ENCODE measurements around the gene SLC35A5. TPM values are rescaled to one million over a fixed set of nuclear protein-coding genes. Genes with fewer than 3 reads are reported as not detected.
"Not testable (repeated sequence)": the region's sequence is repeated elsewhere in the genome, so short reads cannot be mapped to it uniquely, and the experiment has no call there.

The SLC35A5 gene, protein sequence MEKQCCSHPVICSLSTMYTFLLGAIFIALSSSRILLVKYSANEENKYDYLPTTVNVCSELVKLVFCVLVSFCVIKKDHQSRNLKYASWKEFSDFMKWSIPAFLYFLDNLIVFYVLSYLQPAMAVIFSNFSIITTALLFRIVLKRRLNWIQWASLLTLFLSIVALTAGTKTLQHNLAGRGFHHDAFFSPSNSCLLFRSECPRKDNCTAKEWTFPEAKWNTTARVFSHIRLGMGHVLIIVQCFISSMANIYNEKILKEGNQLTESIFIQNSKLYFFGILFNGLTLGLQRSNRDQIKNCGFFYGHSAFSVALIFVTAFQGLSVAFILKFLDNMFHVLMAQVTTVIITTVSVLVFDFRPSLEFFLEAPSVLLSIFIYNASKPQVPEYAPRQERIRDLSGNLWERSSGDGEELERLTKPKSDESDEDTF
- total RNA-seq = 10 to 100 TPM; 10.4 to 24.6 (median 20.8) TPM
- polyA plus RNA-seq = 10 to 100 TPM; 16.3 to 17.3 TPM
- total RNA-seq = 14.1 reads per million, percentile 43 among the genes with 10 or more reads in this experiment

DNA sequence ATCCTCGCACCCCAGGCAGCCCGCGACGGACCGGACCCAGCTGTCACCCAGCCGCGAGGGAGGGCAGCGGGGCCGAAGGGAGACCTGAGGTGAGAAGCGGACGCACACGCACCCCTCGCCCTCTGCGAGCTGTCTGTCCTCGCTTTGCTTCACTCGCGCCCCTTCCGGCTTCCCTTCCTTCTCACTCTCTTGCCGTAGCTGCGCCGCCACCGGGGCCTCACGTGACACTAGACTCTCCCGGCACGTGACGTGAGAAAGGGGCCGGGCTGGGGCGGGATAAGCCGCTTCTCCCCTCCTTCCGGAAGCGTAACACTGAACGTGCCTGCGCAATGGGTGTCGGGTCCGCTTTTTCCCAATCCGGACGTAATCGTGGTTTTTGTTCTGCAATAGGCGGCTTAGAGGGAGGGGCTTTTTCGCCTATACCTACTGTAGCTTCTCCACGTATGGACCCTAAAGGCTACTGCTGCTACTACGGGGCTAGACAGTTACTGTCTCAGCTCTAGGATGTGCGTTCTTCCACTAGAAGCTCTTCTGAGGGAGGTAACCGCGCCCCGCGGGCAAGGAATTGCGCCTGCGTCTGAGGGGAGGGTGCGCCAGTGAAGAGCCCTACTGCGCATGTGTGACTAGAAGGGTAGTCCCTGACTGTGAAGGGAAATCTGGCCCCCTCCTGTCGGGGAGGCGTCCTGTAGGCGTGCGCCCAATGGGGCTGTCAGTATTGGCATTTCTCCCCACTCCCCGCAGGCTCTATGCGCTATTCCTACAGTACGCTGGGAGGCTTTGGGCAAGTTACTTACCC is at the start of gene SLC35A5, which contains the start of gene ATG3:
Gene SLC35A5, plus strand, starts transcription at position 312 of the 796 bp plus-strand sequence. CDS start 1,359 bp downstream, outside the sequence.
Gene ATG3, minus strand, starts transcription at position 229 of the 796 bp plus-strand sequence. CDS start 434 bp downstream, outside the sequence.
- Histone ChIP-seq H3K9me3 (ENCODE audit: control insufficient read depth in 2 of 3, low read length in 3 of 3) (no peaks in the 10 kb centered on the region), H3K4me3 (ENCODE audit: low read length) (peak within 1 kb of the TSS; percentile 86), H3K36me3 (ENCODE audit: control insufficient read depth in 2 of 3, insufficient read depth in 3 of 3, low read length in 3 of 3) (peaks cover 0 to 8% (median 0%) of the 10 kb centered on the region in 3 experiments), H3K27ac (ENCODE audit: low read depth, low read length) (peak within 1 kb of the TSS; percentile 91), H3K27me3 (ENCODE audit: control insufficient read depth in 2 of 2, insufficient read depth in 2 of 2, low read length in 2 of 2) (no peaks in the 10 kb centered on the region), H3K4me1 (ENCODE audit: control insufficient read depth in 2 of 2, insufficient read depth in 2 of 2, low read length in 2 of 2) (peaks cover 13 to 15% of the 10 kb centered on the region in 2 donors)
- ChIA-PET POLR2A (interaction anchor here (0.5 to 3.7 kb wide), 14 partner anchors 10 to 953 kb away, joined by 3 to 24 read pairs (median 4); partner anchors contain the start of genes CD200, GTPBP8 and SPICE1), CTCF (interaction anchor here (0.6 to 0.7 kb wide), 2 partner anchors 415 to 425 kb away, joined by 3 to 5 read pairs; no protein-coding TSS in a partner anchor)
- H3K36me3 Mint-ChIP-seq = peaks cover 3 to 31% (median 21%) of the 10 kb centered on the region in 5 donors
- H3K9me3 Mint-ChIP-seq = peaks cover 0 to 7% (median 0%) of the 10 kb centered on the region in 11 donors
- H3K27me3 Mint-ChIP-seq = no peaks in the 10 kb centered on the region
- intact Hi-C loops (cut with micrococcal nuclease) = loop anchor here (1.0 to 10.0 kb wide), 26 partner anchors 15 to 1653 kb away; partner anchors contain the start of genes ABHD10 (in 2 of the 2), CCDC191 (in 2 of the 2), QTRT2 (in 2 of the 2) and USF3 (in 2 of the 2)
- peak within 1 kb of the TSS; percentile 96 to 100 (median 99) for H3K27ac Mint-ChIP-seq
- DNase-seq (peak; percentile 97 to 100 (median 99)), ATAC-seq (peak; percentile 88)
- H3K4me3 Mint-ChIP-seq = peak within 1 kb of the TSS; percentile 93 to 100 (median 98)
- peaks cover 25 to 73% (median 59%) of the 10 kb centered on the region in 7 donors for H3K4me1 Mint-ChIP-seq

DNA sequence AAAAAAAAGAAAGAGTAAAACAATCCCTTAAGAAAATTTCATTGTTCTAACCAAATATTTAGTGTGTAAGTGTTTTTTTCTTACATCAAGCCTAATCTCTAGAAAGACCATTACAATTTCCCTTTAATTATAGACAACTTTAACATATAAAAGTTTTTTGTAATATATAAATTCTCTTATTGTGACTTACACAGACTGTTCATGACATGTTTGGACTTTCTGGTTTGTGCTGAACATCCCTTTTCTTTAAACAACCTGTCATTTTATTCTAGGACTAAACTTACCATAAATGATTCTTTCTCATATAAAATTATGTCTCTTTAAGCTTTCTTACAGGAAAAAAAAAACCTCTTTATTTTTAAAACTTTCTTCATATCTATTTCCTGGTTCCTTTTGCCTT is 49.5 kb upstream of the SLC35A5 start:
- H3K27me3 ChIP-seq (ENCODE audit: control insufficient read depth in 2 of 2, insufficient read depth in 2 of 2, low read length in 2 of 2) = no peaks in the 10 kb centered on the region
- H3K4me1 ChIP-seq (ENCODE audit: control insufficient read depth in 2 of 2, insufficient read depth in 2 of 2, low read length in 2 of 2) = peaks cover 0 to 3% of the 10 kb centered on the region in 2 donors
- no peak overlapping the region for H3K27ac ChIP-seq (ENCODE audit: low read depth, low read length)
- H3K4me3 ChIP-seq (ENCODE audit: low read length) = no peak overlapping the region
- H3K36me3 ChIP-seq (ENCODE audit: control insufficient read depth in 2 of 3, insufficient read depth in 3 of 3, low read length in 3 of 3) = no peaks in the 10 kb centered on the region
- Mint-ChIP-seq H3K27ac (no peak overlapping the region), H3K27me3 (no peaks in the 10 kb centered on the region), H3K4me3 (no peak overlapping the region), H3K9me3 (peaks cover 0 to 16% (median 2%) of the 10 kb centered on the region in 11 donors), H3K36me3 (peaks cover 3 to 18% (median 6%) of the 10 kb centered on the region in 5 donors), H3K4me1 (peaks cover 8 to 29% (median 21%) of the 10 kb centered on the region in 7 donors)
- DNase-seq = no peak
- ChIA-PET POLR2A (no interaction called here), CTCF (interaction anchor here (1.0 kb wide), 1 partner anchor 179 kb away, joined by 3 read pairs; the partner anchor contains the start of gene CD200)
- no peaks in the 10 kb centered on the region for H3K9me3 ChIP-seq (ENCODE audit: control insufficient read depth in 2 of 3, low read length in 3 of 3)
- no peak for ATAC-seq
- intact Hi-C loops (cut with micrococcal nuclease) = no loop called here

DNA sequence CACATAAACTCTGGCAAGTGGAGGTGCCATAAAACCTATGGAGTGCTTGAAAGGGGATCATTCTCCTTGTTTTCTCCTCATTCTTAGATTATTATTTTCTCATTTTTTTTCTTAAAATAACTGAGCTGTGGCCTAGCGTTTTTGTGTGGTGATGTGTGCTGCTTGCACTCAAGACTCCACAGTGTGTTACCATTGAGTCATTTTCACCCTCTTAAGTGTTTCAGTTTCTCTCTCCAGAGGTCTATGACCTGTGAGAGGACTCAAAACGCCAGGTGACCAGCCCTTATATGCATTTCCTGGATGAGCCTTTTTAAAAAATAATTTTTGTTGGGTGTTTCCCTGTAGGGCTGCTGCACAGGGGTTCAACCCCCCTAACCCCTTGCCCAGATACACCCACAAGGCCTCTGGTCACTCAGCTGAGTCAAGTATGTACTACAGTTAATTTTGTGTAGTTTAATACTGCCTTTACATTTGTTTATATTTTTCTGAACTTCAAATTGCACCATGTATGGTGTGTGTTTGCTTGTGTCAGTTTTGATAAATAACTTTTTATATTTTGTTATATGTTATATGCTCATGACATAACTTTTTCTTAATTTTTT is 47.2 kb upstream of the SLC35A5 start:
- peaks cover 3 to 19% (median 6%) of the 10 kb centered on the region in 5 donors for H3K36me3 Mint-ChIP-seq
- POLR2A ChIA-PET = interaction anchor here (0.7 to 1.2 kb wide), 2 partner anchors 182 to 214 kb away, joined by 3 read pairs; partner anchors contain the start of gene CD200
- no peaks in the 10 kb centered on the region for H3K27me3 Mint-ChIP-seq
- H3K4me1 Mint-ChIP-seq = peaks cover 4 to 28% (median 25%) of the 10 kb centered on the region in 7 donors
- Histone ChIP-seq H3K4me3 (ENCODE audit: low read length) (no peak overlapping the region), H3K27ac (ENCODE audit: low read depth, low read length) (no peak overlapping the region), H3K27me3 (ENCODE audit: control insufficient read depth in 2 of 2, insufficient read depth in 2 of 2, low read length in 2 of 2) (no peaks in the 10 kb centered on the region), H3K36me3 (ENCODE audit: control insufficient read depth in 2 of 3, insufficient read depth in 3 of 3, low read length in 3 of 3) (no peaks in the 10 kb centered on the region), H3K4me1 (ENCODE audit: control insufficient read depth in 2 of 2, insufficient read depth in 2 of 2, low read length in 2 of 2) (peaks cover 0 to 3% of the 10 kb centered on the region in 2 donors), H3K9me3 (ENCODE audit: control insufficient read depth in 2 of 3, low read length in 3 of 3) (no peaks in the 10 kb centered on the region)
- ATAC-seq (no peak), DNase-seq (no peak)
- CTCF ChIA-PET = interaction anchor here (0.8 to 1.5 kb wide), 4 partner anchors 184 to 408 kb away, joined by 3 to 4 read pairs (median 3); no protein-coding TSS in a partner anchor
- peaks cover 0 to 16% (median 2%) of the 10 kb centered on the region in 11 donors for H3K9me3 Mint-ChIP-seq
- peak overlapping the region in 1 of 9 donors; percentile 49 for H3K27ac Mint-ChIP-seq
- intact Hi-C loops (cut with micrococcal nuclease) = loop anchor here (2.0 to 5.0 kb wide), 2 partner anchors 16 to 72 kb away; partner anchors contain the start of gene BTLA (in 1 of the 2)
- peak overlapping the region in 1 of 10 donors; percentile 23 for H3K4me3 Mint-ChIP-seq

DNA sequence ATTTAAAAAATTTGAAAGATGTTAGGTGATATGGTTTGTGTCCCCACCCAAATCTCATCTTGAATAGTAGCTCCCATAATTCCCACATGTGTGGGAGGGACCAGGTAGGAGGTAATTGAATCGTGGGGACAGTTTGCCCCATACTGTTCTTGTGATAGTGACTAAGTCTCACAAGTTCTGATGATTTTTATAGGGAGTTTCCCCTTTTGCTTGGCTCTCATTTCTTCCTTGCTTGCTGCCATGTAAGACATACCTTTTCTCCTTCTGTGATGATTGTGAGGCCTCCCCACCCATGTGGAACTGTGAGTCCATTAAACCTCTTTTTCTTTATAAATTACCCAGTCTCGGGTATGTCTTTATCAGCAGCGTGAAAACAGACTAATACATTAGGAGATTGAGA is 42.9 kb upstream of the SLC35A5 start:
- H3K36me3 ChIP-seq (ENCODE audit: control insufficient read depth in 2 of 3, insufficient read depth in 3 of 3, low read length in 3 of 3); H3K9me3 Mint-ChIP-seq; H3K27ac ChIP-seq (ENCODE audit: low read depth, low read length); H3K4me3 ChIP-seq (ENCODE audit: low read length); H3K9me3 ChIP-seq (ENCODE audit: control insufficient read depth in 2 of 3, low read length in 3 of 3); POLR2A ChIA-PET; H3K27me3 Mint-ChIP-seq; H3K36me3 Mint-ChIP-seq; H3K4me1 ChIP-seq (ENCODE audit: control insufficient read depth in 2 of 2, insufficient read depth in 2 of 2, low read length in 2 of 2); H3K27me3 ChIP-seq (ENCODE audit: control insufficient read depth in 2 of 2, insufficient read depth in 2 of 2, low read length in 2 of 2); H3K4me3 Mint-ChIP-seq: not testable (repeated sequence)
- ATAC-seq (peak; percentile 44), DNase-seq (peak in 1 of 9 donors; percentile 11)
- intact Hi-C loops (cut with micrococcal nuclease) = loop anchor here (1.0 to 5.0 kb wide), 13 partner anchors 12 to 408 kb away; partner anchors contain the start of gene BTLA (in 1 of the 2)
- CTCF ChIA-PET = interaction anchor here (0.7 to 3.6 kb wide), 8 partner anchors 17 to 397 kb away, joined by 3 to 24 read pairs (median 4); partner anchors contain the start of genes CD200 and SLC9C1
- H3K27ac Mint-ChIP-seq = peak overlapping the region in 2 of 9 donors; percentile 25 to 78
- peaks cover 4 to 28% (median 23%) of the 10 kb centered on the region in 7 donors for H3K4me1 Mint-ChIP-seq

DNA sequence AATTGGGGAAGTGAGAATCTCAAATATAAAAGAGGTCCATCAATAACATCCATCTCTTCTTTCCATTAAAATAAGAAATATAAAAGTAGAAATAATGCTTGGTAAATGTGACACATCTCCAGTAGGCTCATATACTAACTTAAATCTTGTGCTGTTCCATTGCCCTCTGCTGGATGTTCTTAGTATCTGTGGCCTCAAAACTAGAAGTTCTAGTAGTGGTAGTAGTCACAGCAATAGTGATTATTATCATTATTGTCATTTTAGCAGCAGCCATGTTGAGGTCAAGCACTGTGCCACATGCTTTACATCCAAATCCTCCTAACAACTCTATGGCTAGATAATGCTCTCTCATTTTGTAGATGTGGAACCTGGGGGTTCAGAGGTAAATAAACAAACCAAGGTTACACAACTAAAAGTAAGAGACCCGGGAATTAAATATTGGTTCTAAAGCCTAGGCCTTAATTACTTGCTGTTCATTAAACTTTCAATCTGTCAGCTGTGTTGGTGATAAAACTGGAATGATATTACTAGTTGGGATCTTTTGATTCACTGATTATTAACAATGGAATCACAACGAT is 42.3 kb upstream of the SLC35A5 start:
- POLR2A ChIA-PET = no interaction called here
- Mint-ChIP-seq H3K4me1 (peaks cover 5 to 25% (median 19%) of the 10 kb centered on the region in 7 donors), H3K36me3 (peaks cover 0 to 5% (median 1%) of the 10 kb centered on the region in 5 donors)

More for the DNA sequence above, 42.3 kb upstream of the SLC35A5 start:
- no peaks in the 10 kb centered on the region for H3K9me3 ChIP-seq (ENCODE audit: control insufficient read depth in 2 of 3, low read length in 3 of 3)
- Mint-ChIP-seq H3K27me3 (no peaks in the 10 kb centered on the region), H3K4me3 (no peak overlapping the region), H3K9me3 (peaks cover 0 to 3% (median 0%) of the 10 kb centered on the region in 11 donors), H3K27ac (peak overlapping the region in 3 of 9 donors; percentile 4 to 78 (median 25))
- no peaks in the 10 kb centered on the region for H3K36me3 ChIP-seq (ENCODE audit: control insufficient read depth in 2 of 3, insufficient read depth in 3 of 3, low read length in 3 of 3)
- H3K4me3 ChIP-seq (ENCODE audit: low read length) = no peak overlapping the region
- H3K4me1 ChIP-seq (ENCODE audit: control insufficient read depth in 2 of 2, insufficient read depth in 2 of 2, low read length in 2 of 2) = peaks cover 0 to under 1% of the 10 kb centered on the region in 2 donors
- DNase-seq (peak in 7 of 9 donors; percentile 41 to 74 (median 63)), ATAC-seq (peak; percentile 94)
- no peaks in the 10 kb centered on the region for H3K27me3 ChIP-seq (ENCODE audit: control insufficient read depth in 2 of 2, insufficient read depth in 2 of 2, low read length in 2 of 2)
- no peak overlapping the region for H3K27ac ChIP-seq (ENCODE audit: low read depth, low read length)
- intact Hi-C loops (cut with micrococcal nuclease) = loop anchor here (1.0 to 5.0 kb wide), 13 partner anchors 12 to 408 kb away; partner anchors contain the start of gene BTLA (in 1 of the 2)
- CTCF ChIA-PET = interaction anchor here (0.7 to 3.6 kb wide), 15 partner anchors 12 to 408 kb away, joined by 3 to 31 read pairs (median 7); partner anchors contain the start of genes CD200 and SLC9C1
